Immature natural killer cell (primary cell): ENCODE data around the gene FNBP1L. TPM values are rescaled to one million over a fixed set of nuclear protein-coding genes. Genes with fewer than 3 reads are reported as not detected.

Experiments
- DNase-seq, 3 donors: peaks; one replicate each; pipeline ENCODE4 v3.0.0; 2022; ENCODE audit warnings: mixed read lengths in 1 of 3
- H3K27ac Mint-ChIP-seq, 6 donors: one replicate each; pipeline ENCODE4 v1.8.0; 2020; ENCODE audit warnings: mixed read lengths in 6 of 6, mild to moderate bottlenecking in 5 of 6, inconsistent platforms in 4 of 6, moderate library complexity in 3 of 6
- H3K27me3 Mint-ChIP-seq, 3 donors: one replicate each; pipeline ENCODE4 v1.8.0; 2020 to 2021; ENCODE audit warnings: low read depth in 3 of 3, mild to moderate bottlenecking in 3 of 3, mixed read lengths in 3 of 3, moderate library complexity in 3 of 3, inconsistent platforms in 1 of 3
- H3K36me3 Mint-ChIP-seq, 3 donors: one replicate each; pipeline ENCODE4 v1.8.0; 2020; ENCODE audit warnings: mixed read lengths in 3 of 3, inconsistent platforms in 2 of 3, mild to moderate bottlenecking in 2 of 3
- H3K4me1 Mint-ChIP-seq, 2 donors: one replicate each; pipeline ENCODE4 v1.8.0; 2020; ENCODE audit warnings: inconsistent platforms in 2 of 2, mild to moderate bottlenecking in 2 of 2, mixed read lengths in 2 of 2, moderate library complexity in 1 of 2
- H3K4me3 Mint-ChIP-seq, 5 donors: one replicate each; pipeline ENCODE4 v1.8.0; 2020; ENCODE audit warnings: mild to moderate bottlenecking in 5 of 5, mixed read lengths in 5 of 5, inconsistent platforms in 3 of 5, moderate library complexity in 3 of 5
- H3K9me3 Mint-ChIP-seq, 6 donors: one replicate each; pipeline ENCODE4 v1.8.0; 2020; ENCODE audit warnings: mild to moderate bottlenecking in 6 of 6, mixed read lengths in 6 of 6, inconsistent platforms in 4 of 6, moderate library complexity in 3 of 6
- polyA plus RNA-seq, 3 donors: library from polyadenylated mRNA; unstranded; fragments of 300-500 nt; fragmentation: Illumina TruSeq; gene quantifications; one replicate each; pipeline ENCODE4 v1.2.3, GENCODE V29; 2021

The FNBP1L gene
- polyA plus RNA-seq, 3 donors from 2014 or later = 0.18 to 0.21 TPM; not detected in 1

DNA sequence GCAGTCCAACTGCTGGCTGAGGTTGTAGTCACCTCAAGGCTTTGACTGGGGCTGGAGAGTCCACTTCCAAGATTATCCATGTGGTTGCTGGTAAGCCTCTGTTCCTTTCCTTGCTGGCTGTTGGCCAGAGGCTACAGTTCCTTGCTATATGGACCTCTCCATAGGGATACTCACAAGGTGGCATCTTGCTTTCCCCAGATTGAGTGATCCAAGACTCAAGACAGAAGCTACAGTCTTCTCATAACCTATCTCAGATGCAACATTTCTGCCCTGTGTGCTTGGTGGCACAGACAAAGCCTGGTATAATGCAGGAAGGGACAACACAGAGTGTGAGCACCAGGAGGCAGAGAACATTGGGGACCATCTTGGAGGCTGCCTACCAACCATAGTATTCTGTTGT lies 111.8 kb downstream of the FNBP1L start:
- H3K36me3 Mint-ChIP-seq = no peaks in the 10 kb centered on the region

GRCh38 chr1:93565496-93566206 lies 117.7 kb downstream of the FNBP1L start:
- no peaks in the 10 kb centered on the region for H3K9me3 Mint-ChIP-seq
- H3K36me3 Mint-ChIP-seq = no peaks in the 10 kb centered on the region
- H3K27ac Mint-ChIP-seq = no peak overlapping the region
- H3K4me1 Mint-ChIP-seq = no peaks in the 10 kb centered on the region
- H3K27me3 Mint-ChIP-seq = peaks cover 0 to 5% (median 2%) of the 10 kb centered on the region in 3 donors
- DNase-seq = no peak
- H3K4me3 Mint-ChIP-seq = no peak overlapping the region

More for the DNA sequence above, 111.8 kb downstream of the FNBP1L start:
- no peak overlapping the region for H3K27ac Mint-ChIP-seq
- H3K27me3 Mint-ChIP-seq = peaks cover 0 to 3% (median 2%) of the 10 kb centered on the region in 3 donors
- no peak overlapping the region for H3K4me3 Mint-ChIP-seq
- peaks cover 0 to 6% of the 10 kb centered on the region in 2 donors for H3K4me1 Mint-ChIP-seq
- no peak for DNase-seq
- no peaks in the 10 kb centered on the region for H3K9me3 Mint-ChIP-seq

DNA sequence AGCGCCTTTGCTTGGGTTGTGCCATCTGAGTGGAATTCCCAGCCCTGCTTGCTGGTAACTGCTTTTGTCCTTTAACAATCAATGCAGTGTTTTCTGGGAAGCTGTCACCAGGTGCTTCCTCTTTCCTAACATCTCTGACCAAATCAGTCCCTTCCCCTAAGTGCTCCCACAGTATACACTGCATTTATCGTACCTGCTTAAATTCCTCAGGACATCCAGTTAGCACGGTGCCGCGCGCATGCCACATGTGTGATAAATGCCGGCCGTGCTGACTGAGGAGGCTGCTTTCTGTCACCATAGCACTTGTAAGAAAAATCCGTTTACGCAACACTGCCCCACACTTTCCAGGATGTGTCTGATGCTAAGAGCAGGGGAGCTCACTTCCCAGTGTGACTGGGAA lies 118.3 kb downstream of the FNBP1L start:
- Mint-ChIP-seq H3K27me3 (peaks cover 0 to 5% (median 2%) of the 10 kb centered on the region in 3 donors), H3K36me3 (no peaks in the 10 kb centered on the region), H3K4me3 (no peak overlapping the region), H3K4me1 (no peaks in the 10 kb centered on the region), H3K9me3 (no peaks in the 10 kb centered on the region), H3K27ac (no peak overlapping the region)
- no peak for DNase-seq

GRCh38 chr1:93567255-93567918 lies 119.5 kb downstream of the FNBP1L start:
- DNase-seq = no peak
- Mint-ChIP-seq H3K27ac (no peak overlapping the region), H3K4me3 (no peak overlapping the region), H3K36me3 (no peaks in the 10 kb centered on the region), H3K27me3 (peaks cover 0 to 5% (median 2%) of the 10 kb centered on the region in 3 donors), H3K9me3 (no peaks in the 10 kb centered on the region), H3K4me1 (no peaks in the 10 kb centered on the region)

- H3K27me3 Mint-ChIP-seq = peaks cover 0 to 6% (median 2%) of the 10 kb centered on the region in 3 donors
- H3K4me3 Mint-ChIP-seq = no peak overlapping the region
- no peak overlapping the region for H3K27ac Mint-ChIP-seq
- no peaks in the 10 kb centered on the region for H3K36me3 Mint-ChIP-seq
- H3K9me3 Mint-ChIP-seq = no peaks in the 10 kb centered on the region
- no peak for DNase-seq
- no peaks in the 10 kb centered on the region for H3K4me1 Mint-ChIP-seq
Observed at GRCh38 chr1:93569489-93569888, 121.6 kb downstream of the FNBP1L start.

- Mint-ChIP-seq H3K27ac (no peak overlapping the region), H3K4me3 (no peak overlapping the region), H3K4me1 (no peaks in the 10 kb centered on the region), H3K27me3 (peaks cover 0 to 3% (median 0%) of the 10 kb centered on the region in 3 donors), H3K36me3 (no peaks in the 10 kb centered on the region), H3K9me3 (no peaks in the 10 kb centered on the region)
- no peak for DNase-seq
Observed at GRCh38 chr1:93571623-93572310, 123.8 kb downstream of the FNBP1L start.

DNA sequence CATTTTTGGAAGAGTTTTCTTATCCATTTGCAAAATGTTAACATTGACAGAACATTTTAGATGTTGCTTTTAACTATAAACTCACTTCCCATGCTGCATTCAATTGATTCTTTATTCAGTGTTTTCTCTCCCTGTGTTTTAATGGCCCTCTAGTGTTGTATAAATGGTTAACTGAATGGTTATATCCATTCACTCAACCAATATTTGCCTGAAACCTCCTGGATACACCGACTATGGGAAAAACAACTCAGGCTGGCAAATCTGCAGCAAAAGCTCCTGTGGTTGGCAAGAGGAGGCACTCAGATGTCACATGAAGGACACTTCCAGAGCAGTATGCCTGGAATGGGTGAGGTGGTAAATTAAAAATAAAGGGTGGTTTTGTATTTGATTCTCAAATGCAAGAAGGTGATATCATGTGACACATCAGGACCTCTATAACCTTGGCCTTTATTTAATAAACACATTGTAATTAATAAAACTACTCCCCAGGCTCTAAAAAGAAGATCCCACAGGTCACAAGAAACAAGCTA lies 126.1 kb downstream of the FNBP1L start:
- H3K27me3 Mint-ChIP-seq = peaks cover 0 to 2% (median 2%) of the 10 kb centered on the region in 3 donors
- no peaks in the 10 kb centered on the region for H3K4me1 Mint-ChIP-seq
- H3K4me3 Mint-ChIP-seq = no peak overlapping the region
- H3K27ac Mint-ChIP-seq = no peak overlapping the region
- H3K9me3 Mint-ChIP-seq = no peaks in the 10 kb centered on the region
- no peak for DNase-seq
- no peaks in the 10 kb centered on the region for H3K36me3 Mint-ChIP-seq

GRCh38 chr1:93574511-93574910 lies 126.6 kb downstream of the FNBP1L start:
- DNase-seq = no peak
- H3K4me1 Mint-ChIP-seq = no peaks in the 10 kb centered on the region
- H3K36me3 Mint-ChIP-seq = no peaks in the 10 kb centered on the region
- no peak overlapping the region for H3K4me3 Mint-ChIP-seq
- no peaks in the 10 kb centered on the region for H3K9me3 Mint-ChIP-seq
- peaks cover 0 to 2% (median 2%) of the 10 kb centered on the region in 3 donors for H3K27me3 Mint-ChIP-seq
- no peak overlapping the region for H3K27ac Mint-ChIP-seq

DNA sequence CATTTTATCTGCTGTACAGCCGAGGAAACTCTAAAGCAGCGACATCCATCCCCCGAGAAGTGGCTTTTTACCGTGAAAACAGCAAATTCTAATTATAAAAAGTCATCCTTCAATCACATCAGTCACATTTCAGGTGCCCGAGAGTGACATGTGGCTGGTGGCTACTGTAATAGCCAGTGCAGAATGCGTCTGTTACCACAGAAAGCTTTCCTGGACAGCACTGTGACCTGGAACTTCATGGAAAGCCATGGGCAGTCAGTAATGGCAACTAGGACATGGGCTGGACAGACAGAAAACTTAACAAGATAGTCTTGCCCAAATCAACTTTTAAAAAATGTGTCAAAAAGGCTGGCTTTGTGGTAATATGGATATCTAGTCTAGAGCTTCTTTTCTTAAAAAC lies 127.1 kb downstream of the FNBP1L start:
- no peak overlapping the region for H3K4me3 Mint-ChIP-seq
- DNase-seq = no peak
- no peak overlapping the region for H3K27ac Mint-ChIP-seq
- H3K36me3 Mint-ChIP-seq = no peaks in the 10 kb centered on the region
- H3K27me3 Mint-ChIP-seq = peaks cover 0 to 2% (median 2%) of the 10 kb centered on the region in 3 donors
- H3K4me1 Mint-ChIP-seq = no peaks in the 10 kb centered on the region
- no peaks in the 10 kb centered on the region for H3K9me3 Mint-ChIP-seq

DNA sequence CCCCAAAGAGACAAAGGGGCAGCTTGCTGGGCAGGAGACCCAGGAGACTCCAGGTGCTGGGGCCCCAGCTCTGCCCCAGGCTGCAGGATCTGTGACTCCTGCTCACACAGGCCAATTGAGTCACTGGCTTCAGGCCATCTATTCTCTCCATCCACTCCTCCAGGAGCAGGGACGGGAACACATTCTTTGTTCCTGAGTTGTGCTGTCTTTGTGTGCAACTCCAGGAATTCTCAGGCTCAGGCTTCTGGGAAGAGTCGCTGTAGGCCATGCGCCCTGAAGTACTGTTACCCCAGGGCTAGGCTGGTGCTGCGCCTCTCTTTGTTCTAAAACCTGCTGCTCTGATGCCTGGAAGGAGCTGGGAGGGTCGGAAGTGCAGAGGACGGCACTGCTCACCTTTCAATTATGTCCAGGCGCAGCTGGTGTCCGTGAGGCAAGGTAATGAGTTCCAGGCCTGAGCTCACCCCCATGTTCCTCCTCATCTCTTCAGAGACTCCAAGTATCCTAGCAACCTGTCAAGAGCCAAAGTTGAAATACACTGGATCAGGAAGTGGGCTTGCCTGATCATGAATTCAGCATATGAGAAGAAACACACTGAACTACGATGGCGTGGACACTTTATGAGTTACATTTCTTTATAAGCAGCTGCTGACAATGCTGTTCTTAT lies 127.8 kb downstream of the FNBP1L start:
- Mint-ChIP-seq H3K27ac (no peak overlapping the region), H3K4me3 (no peak overlapping the region), H3K27me3 (peaks cover 0 to 2% (median 2%) of the 10 kb centered on the region in 3 donors), H3K36me3 (no peaks in the 10 kb centered on the region), H3K9me3 (no peaks in the 10 kb centered on the region), H3K4me1 (no peaks in the 10 kb centered on the region)
- DNase-seq = no peak

GRCh38 chr1:93576346-93576745 lies 128.4 kb downstream of the FNBP1L start:
- Mint-ChIP-seq H3K36me3 (no peaks in the 10 kb centered on the region), H3K4me3 (no peak overlapping the region), H3K4me1 (no peaks in the 10 kb centered on the region), H3K27me3 (peaks cover 0 to 2% (median 2%) of the 10 kb centered on the region in 3 donors), H3K27ac (no peak overlapping the region), H3K9me3 (no peaks in the 10 kb centered on the region)
- no peak for DNase-seq

- Mint-ChIP-seq H3K27ac (no peak overlapping the region), H3K9me3 (no peaks in the 10 kb centered on the region), H3K4me3 (no peak overlapping the region)
Observed at GRCh38 chr1:93576746-93577145, 128.8 kb downstream of the FNBP1L start.

GRCh38 chr1:93577536-93578432 lies 129.9 kb downstream of the FNBP1L start:
- H3K27me3 Mint-ChIP-seq = peaks cover 0 to 2% (median 2%) of the 10 kb centered on the region in 3 donors
- H3K27ac Mint-ChIP-seq = no peak overlapping the region
- DNase-seq = no peak
- no peaks in the 10 kb centered on the region for H3K36me3 Mint-ChIP-seq
- H3K4me3 Mint-ChIP-seq = no peak overlapping the region
- no peaks in the 10 kb centered on the region for H3K4me1 Mint-ChIP-seq
- no peaks in the 10 kb centered on the region for H3K9me3 Mint-ChIP-seq

More at GRCh38 chr1:93576746-93577145, 128.8 kb downstream of the FNBP1L start:
- DNase-seq = no peak
- Mint-ChIP-seq H3K4me1 (no peaks in the 10 kb centered on the region), H3K27me3 (peaks cover 0 to 2% (median 2%) of the 10 kb centered on the region in 3 donors), H3K36me3 (no peaks in the 10 kb centered on the region)
